GM12864 (cell line): ENCODE results near the gene BCAR1.
"Not testable (repeated sequence)": the region's sequence is repeated elsewhere in the genome, so short reads cannot be mapped to it uniquely, and the experiment has no call there.

Experiments
- DNase-seq: peaks from one replicate; pipeline ENCODE4 v3.0.0-alpha.2; 2011; ENCODE audit warnings: low read depth
- H3K4me3 ChIP-seq: 2 replicates; pipeline ENCODE4 v1.5.1; 2011; ENCODE audit warnings: mild to moderate bottlenecking, low read depth, low read length, control low read depth
- CTCF ChIP-seq: IDR thresholded peaks from 2 replicates; pipeline ENCODE4 v1.5.1; 2011; ENCODE audit warnings: low read depth, mild to moderate bottlenecking, moderate library complexity, low read length, control low read depth, inconsistent platforms; ENCODE audit errors: missing control alignments

BCAR1 gene

GRCh38 chr16:75248142-75248535 is 3.3 kb downstream of the BCAR1 start:
- no peak for DNase-seq
- no peak overlapping the region for H3K4me3 ChIP-seq
- no peak for TF ChIP-seq CTCF

DNA sequence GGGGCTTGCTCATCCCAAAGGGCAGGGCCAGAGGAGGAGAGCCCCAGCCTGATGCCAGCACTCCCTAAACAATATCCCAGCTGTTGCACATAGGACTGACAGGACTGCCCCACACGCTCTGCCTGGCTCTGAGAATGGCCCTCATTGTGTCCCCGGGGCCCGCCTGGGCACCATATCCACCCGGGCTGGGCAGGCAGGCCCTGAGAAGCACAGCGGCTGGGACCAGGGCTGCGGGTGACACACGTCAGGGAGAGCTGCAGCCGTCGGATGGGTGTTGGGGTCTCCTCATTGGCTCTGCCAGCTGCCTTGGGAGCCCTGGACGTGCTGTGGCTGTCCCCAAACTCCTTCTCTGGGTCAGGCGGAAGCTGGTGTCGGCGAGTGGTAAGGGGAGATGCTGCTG is 4.2 kb downstream of the BCAR1 start:
- no peak for DNase-seq
- TF ChIP-seq CTCF: no peak
- H3K4me3 ChIP-seq: no peak overlapping the region

DNA sequence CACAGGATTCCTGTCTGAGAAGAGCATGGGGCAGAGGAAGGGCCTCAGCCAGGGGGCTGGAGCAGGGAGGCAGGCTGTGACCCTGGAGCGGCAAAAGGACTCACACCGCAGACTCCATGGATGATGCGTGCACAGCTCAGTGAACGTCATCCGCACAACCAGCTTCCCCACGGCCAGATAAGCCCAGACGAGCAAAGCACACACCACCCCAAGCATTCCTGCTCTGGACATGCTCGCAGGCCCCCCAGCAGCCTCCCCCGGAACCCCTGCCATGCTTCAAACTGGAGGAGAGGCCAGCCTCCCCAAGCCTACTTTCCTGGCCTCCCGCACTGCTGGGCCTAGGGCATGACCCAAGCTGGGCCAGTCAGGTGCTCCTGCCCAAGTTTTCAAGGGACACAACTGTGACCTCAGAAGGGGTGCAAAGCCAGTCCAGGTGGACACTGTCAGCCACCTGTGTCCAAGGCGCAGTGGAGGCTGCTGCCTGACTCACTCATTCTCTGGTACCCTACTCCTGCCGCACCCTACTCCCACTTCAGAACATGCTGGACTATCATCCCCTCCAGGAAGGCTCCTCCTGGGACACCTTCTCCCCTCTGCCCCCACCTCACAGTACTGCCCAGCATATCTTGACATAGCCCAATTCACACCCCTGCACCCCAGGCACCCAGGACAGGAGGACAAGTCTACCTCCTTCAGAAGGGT is 4.8 kb downstream of the BCAR1 start:
- DNase-seq: no peak
- no peak for TF ChIP-seq CTCF

DNA sequence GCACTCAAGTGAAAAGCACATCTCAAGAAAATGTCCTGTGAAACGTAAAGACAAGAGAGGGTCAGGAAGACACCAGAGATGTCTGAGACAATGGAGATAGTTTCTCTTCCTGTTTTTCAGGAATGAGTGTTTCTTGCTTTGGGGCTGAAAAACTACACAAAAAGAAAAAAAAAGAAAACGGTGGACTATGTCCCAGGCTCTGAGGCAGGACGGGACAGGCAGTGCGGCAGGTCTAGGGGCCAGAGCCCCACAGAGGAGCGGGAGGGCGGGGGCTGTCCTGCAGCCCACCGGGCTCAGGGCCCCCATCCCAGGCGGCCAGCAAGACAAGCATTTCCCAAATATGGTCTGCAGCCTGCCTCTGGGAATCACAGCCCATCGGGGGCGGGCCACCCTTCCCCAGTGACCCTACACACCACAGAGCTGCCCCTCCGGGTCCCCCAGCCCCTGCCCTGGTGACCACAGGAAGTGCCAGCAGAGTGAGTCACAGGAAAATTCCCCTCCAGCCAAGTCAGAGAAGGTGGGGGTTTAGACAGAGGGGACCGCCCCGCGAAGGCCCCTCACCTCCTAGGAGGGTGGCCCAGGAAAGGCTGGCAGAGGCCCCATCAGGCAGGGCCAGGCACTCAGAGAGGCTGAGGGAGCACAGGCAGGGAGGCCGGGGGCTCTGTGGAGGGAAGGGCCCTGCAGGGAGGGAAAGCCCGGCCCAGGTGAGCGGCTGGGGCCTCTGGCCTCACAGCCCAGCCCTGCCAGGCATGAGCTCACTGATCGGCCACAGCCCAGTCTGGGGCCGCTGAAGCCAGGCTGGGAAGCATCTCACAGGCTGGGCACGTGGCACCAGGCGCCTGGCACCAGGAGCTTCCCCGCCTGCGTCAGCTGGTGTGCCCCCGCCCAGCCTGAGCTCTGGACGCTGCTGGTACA is 6.3 kb downstream of the BCAR1 start:
- DNase-seq: no peak
- TF ChIP-seq CTCF: no peak
- H3K4me3 ChIP-seq: no peak overlapping the region

More for the DNA sequence above, 4.8 kb downstream of the BCAR1 start:
- H3K4me3 ChIP-seq: no peak overlapping the region

GRCh38 chr16:75244225-75244809 is 7.1 kb downstream of the BCAR1 start:
- DNase-seq: no peak
- no peak overlapping the region for H3K4me3 ChIP-seq

DNA sequence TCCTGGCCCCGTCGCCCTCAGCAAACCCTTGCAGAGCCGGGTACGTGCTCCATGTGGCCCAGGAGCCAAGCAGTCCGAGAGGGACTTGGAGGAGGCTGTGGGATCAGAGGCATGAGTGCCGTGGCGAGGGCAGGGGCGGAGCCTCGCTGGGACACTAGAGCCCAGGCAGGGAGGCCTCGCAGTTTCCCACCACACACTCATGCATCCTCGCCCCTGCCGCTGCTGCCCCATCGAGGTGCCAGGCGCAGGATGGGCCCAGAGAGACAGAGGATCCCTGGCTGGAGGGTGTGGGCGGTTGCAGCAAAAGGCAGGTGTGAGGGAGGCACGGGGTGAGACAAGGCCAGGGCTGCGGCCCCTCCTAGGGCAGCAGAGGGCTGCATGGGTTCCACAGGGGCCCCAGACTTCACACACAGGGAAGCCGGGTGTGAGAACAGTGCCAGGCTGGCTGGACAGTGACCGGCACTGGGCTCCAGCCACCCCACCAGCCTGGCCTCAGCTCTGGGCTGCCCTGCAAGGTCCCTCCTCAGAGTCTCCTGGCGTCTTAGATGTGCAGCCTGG is 7.7 kb downstream of the BCAR1 start:
- no peak overlapping the region for H3K4me3 ChIP-seq
- no peak for TF ChIP-seq CTCF
- DNase-seq: no peak

More at GRCh38 chr16:75244225-75244809, 7.1 kb downstream of the BCAR1 start:
- TF ChIP-seq CTCF: no peak

DNA sequence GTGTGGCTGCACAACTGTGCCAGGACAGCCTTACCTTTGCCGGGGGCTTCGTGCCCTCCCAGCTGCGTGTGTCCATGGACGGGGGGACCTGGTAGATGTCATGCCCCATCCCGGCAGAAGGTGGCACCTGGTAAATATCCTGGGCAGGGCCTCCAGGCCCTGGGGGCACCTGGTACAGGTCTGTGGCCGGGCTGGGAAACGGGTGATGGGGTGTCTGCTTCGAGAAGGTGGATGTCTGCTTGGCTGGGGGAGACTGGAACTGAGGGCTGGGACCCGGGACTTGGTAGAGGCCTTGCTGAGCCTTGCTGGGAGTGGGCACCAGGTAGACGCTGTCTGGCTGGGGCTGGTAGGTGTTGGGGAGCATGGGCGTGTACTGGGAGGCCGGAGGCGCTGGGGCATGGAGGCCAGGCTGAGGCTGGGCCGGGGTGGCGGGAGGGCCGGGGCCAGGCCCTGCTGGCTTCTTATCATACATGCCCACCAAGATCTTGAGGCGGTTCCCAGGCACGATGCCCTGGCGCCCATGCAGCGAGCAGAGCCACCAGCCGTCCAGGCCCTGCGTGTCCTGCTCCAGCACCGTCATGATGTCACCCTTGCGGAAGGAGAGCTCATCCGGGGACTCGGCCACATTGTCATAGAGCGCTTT is 8.9 kb downstream of the BCAR1 start:
- not testable (repeated sequence) for DNase-seq

More for the DNA sequence above, 8.9 kb downstream of the BCAR1 start:
- H3K4me3 ChIP-seq: not testable (repeated sequence)
